NCI-H1417 (cell line): Measurements from ENCODE around the gene DCXR.
A peak's percentile ranks its signal among the peaks of the same experiment; 100 is the strongest.

Experiments
- DNase-seq, 3 experiments: peaks; one replicate each; lab custom pipeline; 2025; lab: John Stamatoyannopoulos, UW

Gene DCXR

GRCh38 chr17:82055023-82055964 lies 17.8 kb upstream of the DCXR start:
- DNase-seq = no peak

DNA sequence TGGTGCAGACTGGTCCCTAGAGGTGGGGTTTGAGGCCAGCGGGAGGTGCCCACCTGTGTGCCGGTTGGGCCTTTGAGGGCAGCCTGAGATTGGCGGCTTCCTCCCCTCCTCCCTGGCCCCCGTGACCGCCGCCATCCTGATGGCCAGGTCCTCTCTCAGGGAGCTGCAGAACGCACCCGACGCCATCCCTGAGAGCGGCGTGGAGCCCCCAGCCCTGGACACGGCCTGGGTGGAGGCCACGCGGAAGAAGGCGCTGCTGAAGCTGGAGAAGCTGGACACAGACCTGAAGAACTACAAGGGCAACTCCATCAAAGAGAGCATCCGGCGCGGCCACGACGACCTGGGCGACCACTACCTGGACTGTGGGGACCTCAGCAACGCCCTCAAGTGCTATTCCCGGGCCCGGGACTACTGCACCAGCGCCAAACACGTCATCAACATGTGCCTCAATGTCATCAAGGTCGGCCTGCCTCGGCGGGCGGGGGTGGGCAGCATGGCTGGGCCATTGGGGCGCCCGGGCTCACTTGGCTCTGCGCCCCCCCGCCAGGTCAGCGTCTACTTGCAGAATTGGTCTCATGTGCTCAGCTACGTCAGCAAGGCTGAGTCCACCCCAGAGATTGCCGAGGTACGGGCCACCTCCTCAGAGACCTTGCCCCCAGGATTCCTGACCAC lies 17.0 kb upstream of the DCXR start:
- no peak for DNase-seq

DNA sequence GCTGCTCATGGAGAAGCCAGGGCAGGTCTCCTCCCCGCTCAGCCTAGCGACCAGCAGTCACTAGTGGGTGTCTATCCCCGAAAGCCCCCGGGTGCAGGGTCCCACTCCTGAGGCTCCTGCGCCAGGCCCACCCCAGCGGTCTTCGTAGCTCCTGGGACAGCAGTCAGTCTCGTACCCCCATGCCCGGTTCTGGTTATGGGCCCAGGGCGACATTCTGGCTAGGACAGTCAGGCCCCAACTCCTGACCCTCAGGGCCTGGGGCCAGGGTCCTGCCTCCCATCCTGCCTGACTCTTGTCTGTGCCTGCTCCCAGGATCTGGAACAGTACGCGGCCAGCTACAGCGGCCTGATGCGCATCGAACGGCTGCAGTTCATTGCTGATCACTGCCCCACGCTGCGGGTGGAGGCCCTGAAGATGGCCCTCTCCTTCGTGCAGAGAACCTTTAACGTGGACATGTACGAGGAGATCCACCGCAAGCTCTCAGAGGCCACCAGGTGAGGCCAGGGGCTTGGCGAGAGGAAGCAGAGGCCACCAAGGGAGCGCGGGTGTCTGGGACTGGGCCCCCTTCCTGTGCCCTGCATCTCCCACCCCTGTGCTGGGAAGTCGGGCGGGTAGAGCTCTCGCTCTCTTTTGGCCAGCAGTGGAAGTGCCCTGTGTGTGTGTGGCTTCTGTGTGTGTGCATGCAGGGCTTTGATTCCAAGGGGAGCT lies 16.2 kb upstream of the DCXR start:
- DNase-seq = no peak

- DNase-seq = no peak
Measured at GRCh38 chr17:82053130-82053529, 15.6 kb upstream of the DCXR start.

DNA sequence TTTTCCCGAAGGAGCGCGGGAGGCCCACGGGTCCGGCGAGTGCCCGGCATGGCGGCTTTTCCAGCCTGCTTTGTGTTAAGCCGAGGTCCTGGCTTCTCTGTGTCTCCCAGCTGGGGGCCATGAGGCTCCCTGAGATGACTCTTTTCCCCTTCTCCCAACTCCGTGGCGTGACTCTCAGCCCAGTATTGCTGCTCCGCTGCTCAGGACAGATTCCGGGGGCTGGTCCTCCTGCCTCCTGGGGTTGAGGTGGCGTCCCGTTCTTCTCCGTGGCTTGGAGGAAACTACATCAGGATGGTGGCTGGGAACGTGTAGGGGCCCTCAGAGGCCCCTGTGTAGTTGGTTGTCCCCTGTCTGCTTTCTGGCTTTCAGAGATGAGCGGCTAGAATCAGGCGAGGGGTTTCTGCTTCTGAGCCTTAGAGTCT lies 15.2 kb upstream of the DCXR start:
- DNase-seq = no peak

GRCh38 chr17:82051776-82052637 lies 14.5 kb upstream of the DCXR start, which contains the start of the genes GPS1 and RFNG:
TSS of gene GPS1 (plus strand) at chr17:82051898. CDS start at chr17:82051932, 34 bp downstream.
TSS of gene RFNG (minus strand) at chr17:82051811. CDS start at chr17:82051766, 45 bp downstream.
- DNase-seq = peak; percentile 51 to 69 (median 66)

DNA sequence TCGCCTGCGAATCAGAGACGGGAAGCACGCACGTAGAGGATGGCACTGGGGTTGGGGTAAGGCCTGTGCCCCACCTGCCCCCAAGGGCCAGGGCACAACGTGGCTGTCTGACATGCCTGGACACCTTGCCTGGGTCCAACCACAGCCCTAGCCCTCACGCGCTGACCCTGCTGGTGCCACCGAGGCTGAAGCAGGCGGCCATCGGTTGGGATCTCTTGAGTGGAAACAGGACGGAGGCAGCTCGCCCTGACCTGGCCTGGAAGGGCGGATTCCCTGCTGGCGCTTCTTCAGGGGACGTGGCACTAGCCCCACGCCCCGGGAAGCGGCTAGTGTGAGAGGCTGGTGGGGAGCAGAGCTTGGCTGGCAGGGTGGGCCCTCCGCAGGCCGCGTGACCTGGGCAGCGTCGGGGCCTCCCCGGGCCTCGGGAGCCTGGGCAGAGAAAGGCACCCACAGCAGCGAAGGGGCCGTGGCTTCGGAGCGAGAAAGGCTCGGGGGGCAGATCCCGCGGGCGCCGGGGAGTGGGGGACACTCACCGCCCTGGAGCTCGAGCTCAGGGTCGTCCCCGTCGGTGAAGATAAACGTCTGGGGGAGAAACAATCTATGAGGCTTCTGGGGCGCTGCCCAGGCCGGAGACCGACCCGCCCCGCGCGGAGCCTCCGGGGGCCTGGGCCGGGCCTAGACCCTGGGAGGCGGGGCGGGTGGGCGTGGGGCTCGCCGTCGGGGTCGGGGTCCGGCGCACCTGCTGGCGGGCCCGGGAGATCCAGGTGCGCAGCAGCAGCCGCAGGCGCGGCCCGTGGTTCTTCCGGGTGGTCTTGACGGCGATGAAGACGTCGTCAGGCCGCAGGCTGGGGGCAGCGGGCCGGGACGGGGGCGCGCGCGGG lies 13.5 kb upstream of the DCXR start:
- peak in 1 of 3 experiments; percentile 17 for DNase-seq

DNA sequence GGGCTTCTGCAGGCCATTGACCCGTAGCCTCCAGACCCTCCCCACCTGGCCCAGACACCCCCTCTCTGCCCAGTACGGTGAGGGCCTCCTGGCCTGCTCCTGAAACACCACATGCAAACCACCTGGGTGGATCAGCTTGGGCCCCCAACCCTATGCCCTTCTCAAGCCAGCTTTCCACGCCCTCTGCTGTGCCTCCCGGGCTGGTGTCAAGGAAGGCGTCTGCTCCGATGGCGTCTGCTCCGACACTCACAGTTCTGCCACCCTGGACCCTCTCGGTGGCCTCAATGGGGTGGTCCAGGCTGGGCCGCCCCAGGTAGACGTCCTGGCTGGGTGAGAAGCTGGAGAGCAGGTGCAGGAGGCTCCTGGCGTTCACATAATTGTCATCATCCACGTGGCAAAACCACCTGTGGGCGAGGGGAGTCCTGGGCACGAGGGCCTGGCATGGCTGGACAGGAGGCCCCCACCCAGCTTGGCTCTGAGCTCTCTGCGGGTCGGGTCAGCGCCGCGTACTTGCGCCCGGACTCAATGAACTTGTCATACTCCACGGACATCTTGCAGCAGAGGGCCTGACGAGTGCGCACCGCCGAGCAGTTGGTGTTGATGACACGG lies 12.8 kb upstream of the DCXR start:
- no peak for DNase-seq

DNA sequence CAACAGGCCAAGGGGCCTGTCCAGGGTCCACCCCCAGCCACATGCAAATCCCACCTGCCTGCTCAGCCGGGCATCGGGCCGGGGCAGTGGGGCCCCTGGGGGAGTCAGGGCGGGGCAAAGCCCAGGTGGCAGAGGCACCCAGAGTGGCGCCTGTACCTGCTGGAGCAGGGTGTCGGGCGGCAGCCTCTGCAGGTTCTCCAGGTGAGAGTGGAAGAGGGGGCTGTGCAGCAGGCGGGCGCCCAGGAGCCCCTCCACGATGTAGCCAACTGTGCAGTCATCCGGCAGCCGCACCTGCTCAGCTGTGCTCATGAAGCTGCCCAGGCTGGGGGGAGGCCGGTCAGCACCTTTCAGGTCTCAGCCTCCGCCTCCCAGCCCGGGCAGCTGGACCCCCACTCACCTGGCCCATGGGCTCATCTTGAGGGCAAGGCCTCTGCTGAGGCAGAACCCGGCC lies 12.0 kb upstream of the DCXR start:
- DNase-seq = no peak

GRCh38 chr17:82049106-82049505 lies 11.6 kb upstream of the DCXR start:
- no peak for DNase-seq

DNA sequence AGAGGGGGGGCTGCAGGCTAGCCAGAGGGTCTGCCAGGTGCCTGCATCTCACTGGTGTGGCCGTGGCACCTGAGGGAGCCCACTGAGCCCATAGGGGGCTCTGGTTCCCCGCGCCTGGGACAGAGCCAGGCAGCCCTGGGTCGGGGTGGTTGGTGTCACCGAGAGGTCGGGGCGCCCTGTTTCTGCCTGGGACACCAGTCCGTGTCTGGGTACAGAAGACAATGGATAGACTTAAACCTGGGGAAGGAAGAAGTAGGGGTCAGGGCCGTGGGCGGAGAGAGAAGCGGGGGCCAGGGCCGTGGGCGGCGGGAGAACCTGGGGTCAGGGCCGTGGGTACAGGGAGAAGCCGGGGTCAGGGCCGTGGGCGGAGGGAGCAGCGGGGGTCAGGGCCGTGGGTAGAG lies 11.1 kb upstream of the DCXR start:
- DNase-seq = no peak

DNA sequence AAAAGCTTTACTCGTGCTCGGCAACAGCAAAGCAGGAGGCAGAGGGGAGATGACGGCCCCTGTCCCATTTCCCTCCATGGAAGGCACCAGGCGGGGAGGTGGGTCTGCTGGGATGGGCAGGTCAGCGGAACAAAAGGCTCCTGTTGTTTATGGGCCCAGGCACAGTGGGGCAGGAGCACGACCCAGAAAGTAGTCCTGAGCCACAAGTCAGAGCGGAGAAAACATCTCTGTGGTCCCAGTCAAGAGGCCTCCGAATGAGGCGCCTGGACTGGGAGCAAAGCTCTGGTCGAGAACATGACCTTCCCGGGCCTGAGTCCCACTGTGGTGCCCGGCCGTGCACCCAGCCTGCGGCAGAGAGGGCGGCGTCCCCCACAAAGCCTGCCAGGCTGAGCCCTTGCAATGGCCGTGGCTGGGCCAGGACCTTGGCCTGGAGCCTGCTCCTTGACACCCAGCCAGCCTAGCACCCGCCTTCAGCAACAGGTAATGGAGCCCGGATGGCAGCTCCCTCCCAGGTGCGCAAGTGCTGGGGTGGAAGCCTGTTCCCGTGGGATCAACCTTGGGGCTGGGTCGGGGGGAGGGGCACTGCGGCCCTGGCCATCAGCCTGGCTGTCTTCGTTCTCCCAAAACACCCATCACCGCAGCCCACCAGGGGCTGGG lies 10.5 kb upstream of the DCXR start:
- DNase-seq = no peak

DNA sequence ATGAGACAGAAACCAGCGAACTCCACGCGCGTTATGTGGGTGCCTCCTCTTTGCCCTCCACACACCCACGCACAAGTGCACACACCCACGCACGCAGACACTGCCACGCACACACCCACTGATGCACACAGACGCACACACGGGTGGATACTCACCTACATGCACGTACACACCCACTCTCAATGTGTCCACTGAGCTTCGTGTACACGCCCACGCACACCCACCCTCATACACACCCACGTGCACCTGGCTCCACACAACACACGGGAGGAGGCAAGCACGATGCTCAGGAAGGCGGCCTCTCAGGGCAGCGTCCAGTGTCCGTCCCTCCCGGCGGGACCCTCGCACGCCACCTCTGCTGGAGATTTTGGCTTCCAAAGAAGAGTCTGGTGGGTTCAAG lies 9.9 kb upstream of the DCXR start:
- no peak for DNase-seq

- DNase-seq = no peak
Measured at GRCh38 chr17:82046903-82047302, 9.4 kb upstream of the DCXR start.

DNA sequence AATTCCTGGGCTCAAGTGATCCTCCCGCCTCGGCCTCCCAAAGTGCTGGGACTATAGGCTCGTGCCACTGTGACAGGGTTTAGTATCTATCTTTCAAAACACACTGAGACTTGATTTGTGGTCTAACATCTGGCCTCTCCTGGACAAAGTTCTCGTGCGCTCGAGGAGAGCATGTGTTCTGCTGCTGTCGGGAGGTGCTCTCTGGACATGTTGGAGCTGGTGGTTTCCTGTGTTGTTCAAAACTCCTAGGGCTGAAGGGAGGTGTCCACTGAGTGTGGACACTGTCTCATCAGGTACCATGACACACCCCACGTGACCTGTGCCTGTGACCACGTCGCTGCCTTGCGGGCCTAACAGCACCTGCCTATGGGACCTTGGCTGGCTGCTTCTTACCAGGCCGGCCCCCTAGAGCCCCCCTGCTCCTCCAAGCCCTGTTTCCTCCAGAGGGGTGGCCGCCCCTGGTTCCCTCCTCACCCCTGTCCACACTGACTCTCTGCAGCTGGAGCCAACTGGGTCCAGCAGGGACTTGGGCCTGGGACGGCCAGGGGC lies 8.5 kb upstream of the DCXR start:
- DNase-seq = no peak

DNA sequence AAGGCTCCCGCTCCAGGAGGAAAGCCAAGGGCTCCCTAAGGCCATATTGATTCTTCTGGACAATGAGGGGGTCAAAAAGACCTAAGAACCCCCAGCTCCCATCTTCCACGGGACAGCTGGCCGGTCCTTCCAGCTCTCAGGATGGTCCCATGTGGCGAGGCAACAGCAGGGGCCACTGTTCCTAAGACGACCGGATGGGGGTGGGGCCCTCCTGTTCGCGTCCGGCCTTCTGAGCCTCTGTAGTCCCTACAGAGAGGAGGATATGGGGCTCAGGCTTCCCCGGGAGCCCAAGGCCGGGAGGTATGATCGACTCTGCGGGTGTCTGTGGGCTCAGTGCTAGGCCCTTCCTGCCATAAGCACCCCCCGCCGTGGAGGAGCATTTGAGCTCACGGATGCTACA lies 6.0 kb upstream of the DCXR start:
- no peak for DNase-seq

DNA sequence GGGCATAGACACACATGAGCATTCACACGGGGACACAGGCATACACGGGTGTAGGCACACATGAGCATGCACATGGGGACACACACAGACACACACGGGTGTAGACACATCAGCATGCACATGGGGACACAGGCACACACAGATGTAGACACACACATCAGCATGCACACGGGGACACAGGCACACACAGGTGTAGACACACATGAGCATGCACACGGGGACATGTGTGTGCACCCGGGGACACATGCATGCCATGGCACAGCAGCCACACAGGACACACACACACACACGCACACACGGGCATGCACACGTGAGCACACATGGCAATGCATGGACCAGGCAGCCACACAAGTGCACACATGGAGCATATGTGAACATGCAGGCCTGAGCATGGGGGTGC lies 5.2 kb upstream of the DCXR start:
- no peak for DNase-seq

DNA sequence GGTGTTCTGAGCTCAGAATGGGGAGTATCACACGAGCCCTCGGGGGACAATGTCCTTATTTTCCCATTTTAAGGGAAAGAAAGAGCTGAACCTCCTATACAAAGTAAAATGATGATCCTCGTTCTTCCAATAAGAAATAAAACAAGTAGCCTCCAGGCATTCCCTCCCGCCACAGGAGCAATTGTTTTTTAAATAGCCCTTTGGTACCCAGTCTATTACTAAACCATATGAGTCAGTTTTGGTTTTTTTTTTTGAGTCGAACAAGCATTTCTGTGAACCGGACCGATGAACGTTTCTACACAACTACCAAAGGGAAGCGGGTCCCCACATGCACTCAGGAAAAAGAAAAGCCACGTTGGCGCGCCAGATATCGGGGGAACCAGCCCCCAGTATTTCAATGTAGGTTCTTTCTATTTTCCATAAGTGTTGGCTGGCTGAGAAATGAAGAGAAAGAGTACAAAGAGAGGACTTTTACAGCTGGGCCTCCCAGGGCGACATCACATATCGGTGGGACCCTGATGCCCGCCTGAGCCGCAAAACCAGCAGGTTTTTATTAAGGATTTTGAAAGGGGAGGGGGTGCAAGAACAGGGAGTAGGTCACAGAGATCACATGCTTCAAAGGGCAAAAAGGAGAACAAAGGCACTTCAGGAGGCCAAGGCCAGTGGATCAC lies 3.8 kb upstream of the DCXR start:
- no peak for DNase-seq
